ENCODE data around the gene SLC35F6.

- TF ChIP-seq CTCF (IDR thresholded peaks at IDR 0.05) (no peak), POLR2A (IDR thresholded peaks at IDR 0.05) (no peak)
Measured at GRCh38 chr2:26715528-26716270, 48.4 kb upstream of the SLC35F6 start.
